Dedifferentiated amniotic fluid mesenchymal stem cell (primary cell): ENCODE measurements around the gene UCHL1.
A peak's percentile ranks its signal among the peaks of the same experiment; 100 is the strongest.

Experiments
- DNase-seq: peaks from one replicate; pipeline ENCODE4 v3.0.0-alpha.2; 2016; ENCODE audit errors: extremely low spot score

The UCHL1 gene

DNA sequence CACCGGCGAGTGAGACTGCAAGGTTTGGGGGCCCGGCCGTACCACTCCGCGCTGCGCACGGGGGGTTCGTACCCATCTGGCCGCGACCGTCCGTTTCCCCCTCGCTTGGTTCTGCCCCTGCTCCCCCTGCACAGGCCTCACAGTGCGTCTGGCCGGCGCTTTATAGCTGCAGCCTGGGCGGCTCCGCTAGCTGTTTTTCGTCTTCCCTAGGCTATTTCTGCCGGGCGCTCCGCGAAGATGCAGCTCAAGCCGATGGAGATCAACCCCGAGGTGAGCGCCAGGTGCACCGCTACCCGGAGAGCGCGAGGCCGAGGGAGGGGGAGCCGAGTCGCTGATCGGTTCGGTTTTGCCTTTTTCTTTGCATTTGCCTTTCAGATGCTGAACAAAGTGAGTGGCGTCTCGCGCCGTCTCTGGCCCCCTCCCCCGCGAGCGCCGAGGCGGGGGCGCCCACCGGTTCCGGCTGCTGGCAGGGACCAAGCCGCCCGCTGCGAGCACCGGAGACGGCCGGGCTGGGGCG, at the start of gene UCHL1:
Gene UCHL1, plus strand, starts transcription at position 189 of the 517 bp plus-strand sequence. Its CDS starts 49 bp downstream, at position 238.
- DNase-seq = peak; percentile 90

DNA sequence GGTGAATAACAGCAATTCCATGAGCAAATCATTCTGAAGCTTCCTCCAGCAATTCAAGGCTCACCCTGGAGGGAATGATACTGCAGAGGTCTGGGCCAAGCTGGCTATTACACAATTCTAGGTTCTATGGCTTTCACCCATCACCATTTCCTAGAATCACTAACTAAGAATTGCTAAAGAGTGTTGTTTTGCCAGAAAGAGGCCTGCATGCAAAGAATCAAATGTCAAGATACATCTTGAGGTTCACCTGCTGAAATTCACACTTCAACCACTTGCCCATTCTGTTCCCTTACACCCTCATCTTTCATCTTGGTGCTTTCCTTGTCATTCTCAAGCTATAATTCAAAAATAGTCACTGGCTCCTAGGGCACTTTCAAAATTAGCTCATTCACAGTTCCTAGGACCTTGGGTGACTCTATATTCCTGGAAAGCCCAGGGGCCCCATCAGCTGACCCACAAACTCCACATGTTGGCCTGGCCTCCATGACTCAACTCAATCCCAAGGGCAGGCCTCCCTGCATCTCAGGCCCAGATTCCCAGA, 49.4 kb upstream of the UCHL1 start:
- no peak for DNase-seq

DNA sequence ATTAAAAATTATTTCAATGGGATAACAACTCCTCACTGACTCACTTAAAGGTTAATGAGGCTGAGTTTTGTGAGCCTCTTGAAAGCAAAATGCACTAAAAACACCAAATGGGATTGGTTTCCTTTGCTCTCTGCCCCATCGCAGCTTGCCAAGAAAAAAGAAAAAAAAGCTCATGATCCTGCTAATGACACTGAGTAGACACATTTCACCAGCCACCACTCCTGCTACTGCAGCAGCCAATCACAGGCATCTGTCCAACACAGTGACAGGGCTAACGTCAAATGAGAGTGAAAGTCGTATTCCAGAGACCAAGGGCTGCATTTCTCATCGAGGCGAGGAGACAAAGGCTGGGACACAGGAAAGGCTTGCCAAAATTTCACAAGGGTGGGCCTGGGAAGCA, 47.5 kb upstream of the UCHL1 start:
- DNase-seq = no peak

DNA sequence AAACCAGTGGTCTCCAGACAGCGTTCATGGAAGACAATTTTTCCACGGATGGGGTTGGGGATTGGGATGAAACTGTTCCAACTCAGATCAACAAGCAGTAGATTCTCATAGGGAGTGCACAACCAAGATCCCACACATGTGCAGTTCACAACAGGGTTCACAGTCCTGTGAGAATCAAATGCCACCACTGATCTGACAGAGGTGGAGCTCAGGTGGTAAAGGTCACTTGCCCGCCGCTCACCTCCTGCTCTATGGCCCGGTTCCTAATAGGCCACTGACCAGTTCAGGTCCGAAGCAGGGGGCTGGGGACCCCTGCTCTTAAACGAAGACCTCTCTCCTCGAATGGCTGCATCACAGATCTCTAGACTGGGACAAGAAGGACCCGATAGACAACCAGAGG, 46.8 kb upstream of the UCHL1 start:
- DNase-seq = no peak

DNA sequence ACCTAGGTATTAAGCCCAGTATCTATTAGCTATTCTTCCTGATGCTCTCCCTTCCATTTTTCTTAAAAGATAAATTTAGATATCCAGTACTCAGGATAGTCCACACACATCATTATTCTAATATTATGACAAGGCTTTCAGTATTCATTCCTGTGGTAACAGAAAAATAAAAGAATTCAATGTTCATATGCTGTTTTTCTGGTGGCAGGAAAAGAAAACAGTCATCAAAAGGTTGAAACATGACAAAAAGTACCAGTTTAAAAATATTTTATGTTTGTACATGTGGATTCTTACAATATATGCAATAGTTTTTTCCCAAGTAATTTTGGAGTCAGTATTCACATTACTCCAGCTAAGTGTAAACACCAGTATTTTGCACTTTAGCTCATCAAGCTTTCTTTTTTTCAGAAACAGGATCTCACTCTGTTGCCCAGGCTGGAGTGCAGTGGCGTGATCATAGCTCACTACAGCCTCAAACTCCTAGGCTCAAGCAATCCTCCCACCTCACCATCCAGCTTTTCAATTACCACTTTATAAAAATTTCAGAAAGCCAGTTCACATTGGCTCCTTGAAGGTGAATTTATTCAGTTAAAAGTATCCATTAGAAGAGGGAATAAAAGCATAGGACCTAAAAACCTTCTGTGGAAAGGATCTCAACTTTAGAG, 44.6 kb upstream of the UCHL1 start:
- DNase-seq = no peak

DNA sequence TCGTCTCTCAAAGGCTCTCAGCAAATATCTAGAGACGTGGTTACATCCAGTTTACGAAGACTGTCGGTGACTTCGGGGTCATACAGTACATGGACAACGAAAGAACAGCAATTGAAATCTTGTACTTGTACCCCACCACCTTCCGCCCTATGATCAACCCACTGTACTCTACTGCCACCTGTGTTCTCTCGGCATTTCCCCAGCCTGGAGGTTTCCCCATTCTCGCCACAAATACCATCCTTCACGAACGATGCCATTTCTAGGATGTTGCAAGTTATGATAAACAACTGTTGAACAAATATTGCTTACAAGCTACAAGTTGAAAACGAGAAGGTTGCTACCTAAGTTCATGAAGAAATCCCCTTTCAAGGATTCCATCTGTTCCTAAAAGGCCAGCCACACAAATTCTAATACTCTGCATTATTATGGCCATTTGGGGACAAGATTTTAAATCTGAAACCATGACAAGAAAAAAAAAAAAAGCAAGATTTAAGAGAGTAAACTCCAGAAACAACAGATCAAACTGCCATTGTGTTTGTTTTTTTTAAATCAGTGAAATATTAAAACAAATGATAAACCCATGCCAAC, 44.0 kb upstream of the UCHL1 start:
- peak; percentile 74 for DNase-seq

DNA sequence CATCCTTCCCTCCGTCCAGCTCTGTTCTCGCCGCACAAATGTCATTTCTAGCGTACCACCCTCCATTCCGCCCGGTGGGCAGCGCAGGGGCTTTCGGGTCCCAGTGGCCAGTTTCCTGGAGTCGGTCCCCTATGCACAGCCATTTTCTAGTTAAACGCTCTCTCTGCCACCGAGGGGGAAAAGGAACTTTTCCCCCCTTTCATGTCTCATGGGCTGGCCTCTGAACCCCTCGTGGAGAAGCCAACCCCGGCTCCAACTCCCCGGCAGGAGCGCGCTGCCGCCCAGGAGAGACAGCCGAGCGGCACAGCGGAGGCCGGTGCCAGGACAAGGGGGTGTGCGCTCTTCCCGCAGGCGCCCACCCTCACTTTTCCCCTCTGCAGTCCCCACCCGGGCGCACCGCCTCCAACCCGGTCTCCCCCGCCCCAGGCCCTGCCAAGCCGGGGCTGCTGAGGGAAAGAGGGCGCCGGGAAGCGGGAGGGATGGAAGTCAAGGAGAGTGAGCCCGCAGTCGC, 43.0 kb upstream of the UCHL1 start:
- DNase-seq = no peak

DNA sequence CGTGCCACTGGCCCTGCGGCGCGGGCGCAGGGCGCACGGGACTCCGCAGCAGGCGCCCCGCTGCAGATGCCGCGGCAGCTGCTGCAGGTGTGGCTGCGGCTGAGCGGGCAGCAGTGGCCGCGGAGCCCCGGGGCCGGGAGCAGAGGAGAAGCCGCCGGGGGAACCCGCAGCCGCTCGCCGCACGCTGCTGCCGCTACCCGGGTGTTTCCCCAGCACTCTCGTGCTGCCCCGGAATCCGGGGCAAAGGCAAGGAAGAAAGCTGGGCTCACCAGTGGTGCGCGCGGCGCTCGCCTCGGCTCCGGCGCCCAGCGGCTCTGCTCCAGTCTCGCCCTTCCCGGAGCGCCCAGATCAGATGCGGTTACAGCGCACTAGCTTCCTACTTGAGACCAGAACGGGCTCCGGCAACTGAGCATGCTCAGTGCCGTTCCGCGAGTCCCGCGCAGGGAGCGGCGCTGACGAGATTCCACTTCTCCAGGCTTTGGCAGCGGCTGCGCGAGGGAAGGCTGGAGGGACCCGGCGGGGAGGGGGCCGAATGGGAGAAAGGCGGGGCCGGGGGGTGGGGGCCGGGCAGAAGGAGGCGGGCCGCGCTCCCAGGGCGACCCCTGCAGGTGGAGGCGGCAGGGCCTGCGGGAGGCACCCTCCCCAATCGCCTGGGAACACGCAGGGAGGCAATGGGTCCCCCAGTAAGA, 42.4 kb upstream of the UCHL1 start, which contains the start of gene APBB2:
Gene APBB2, minus strand, starts transcription at position 407 of the 689 bp plus-strand sequence. CDS start 181,288 bp downstream, outside the sequence.
- peak; percentile 98 for DNase-seq

DNA sequence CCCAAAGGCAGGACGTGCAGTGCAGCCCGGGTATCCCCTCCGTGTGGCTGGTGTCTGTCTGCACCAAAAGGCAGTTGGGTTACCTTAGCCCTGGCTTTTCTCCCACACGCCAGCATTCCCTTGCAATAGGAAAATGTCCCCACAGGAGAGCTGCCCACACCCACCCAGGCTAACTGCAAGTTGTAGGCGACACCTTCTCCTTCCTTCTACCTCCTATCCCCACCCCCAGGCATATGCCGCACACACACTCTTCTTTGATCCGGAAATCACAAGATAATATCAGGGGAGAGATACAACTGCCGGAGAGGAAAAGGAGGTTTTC, 41.9 kb upstream of the UCHL1 start:
- DNase-seq = no peak

DNA sequence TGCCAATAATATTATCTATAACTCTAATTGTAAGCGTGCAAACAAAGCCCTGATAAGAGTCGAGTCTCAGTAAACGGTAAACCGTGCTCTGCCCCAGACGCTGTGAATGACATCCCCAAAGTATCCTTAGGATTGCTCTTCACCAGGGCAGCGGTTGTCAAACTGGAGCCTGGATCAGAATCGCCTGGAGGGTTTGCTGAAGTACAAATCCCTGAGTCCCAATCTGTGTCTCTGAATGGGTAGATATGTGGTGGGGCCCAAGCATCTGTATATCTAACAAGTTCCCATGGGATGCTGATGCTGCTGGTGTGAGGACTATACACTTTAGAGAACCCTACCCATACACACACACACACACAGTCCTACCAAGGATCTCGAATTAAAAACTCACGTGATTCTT, 41.6 kb upstream of the UCHL1 start:
- no peak for DNase-seq

DNA sequence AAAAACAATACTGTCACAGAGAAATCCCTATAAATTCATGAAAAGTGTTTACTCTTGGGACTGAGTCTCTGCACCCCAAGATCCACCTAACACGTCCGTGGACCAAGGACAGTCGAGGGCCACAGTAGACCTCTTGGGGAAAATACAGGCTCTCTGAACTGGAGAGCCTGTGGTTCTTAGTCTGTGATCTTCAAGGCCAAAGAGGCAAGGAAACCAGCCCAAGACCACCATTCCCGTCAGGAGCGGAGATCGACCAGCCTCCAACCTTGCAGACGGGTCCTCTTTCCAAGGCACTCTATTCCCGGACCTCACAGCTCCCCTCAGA, 40.8 kb upstream of the UCHL1 start:
- DNase-seq = no peak

DNA sequence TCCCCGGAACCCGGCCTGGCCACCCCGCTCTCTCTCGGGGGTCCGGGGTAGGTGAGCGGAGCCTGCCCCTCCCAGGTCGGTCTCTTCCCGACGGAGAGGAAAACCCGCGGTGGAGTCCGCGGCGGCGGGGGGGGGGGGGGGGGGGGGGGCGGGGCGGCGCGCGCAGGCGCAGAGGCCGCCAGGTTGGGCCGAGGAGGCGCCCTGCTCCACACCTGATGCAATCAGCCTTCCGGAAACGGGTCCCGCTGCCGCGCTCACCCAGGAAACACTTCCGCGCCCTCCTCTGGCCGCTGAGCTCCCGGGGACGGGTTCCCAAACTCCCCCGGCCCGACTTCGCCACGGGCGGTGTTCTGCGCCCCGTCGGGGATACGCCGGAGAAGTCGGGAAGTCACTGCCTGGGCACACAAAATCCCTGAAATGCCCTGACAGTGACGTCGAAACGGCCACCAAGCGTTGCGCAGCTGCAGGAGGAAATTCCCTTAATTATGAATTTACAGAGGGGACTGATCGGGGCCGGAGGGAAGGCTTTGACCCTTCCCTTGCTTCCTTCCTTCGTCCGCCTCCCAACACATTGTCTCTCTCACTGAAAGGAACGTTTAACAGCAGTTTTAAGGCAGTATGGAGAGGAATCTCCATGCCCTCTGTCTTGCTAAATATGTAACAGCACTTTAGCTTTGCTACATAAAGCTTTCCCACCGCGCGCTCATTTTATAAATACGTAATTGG, 40.3 kb upstream of the UCHL1 start:
- peak; percentile 59 for DNase-seq

DNA sequence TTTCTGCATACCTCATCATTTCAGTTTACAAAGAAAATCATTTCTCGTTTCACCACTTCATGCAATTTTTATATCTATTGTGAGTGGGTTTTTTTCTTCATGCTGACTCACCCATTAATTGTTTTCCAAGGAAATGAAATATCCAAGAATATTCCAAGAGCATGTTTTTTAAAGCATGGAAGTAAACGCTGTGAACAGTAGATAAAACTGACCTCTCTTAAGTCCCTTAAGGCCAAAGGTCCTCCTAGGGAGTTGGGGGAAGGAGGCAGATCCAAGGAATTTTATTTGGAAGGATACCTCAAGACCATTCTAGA, 39.8 kb upstream of the UCHL1 start:
- DNase-seq = no peak

DNA sequence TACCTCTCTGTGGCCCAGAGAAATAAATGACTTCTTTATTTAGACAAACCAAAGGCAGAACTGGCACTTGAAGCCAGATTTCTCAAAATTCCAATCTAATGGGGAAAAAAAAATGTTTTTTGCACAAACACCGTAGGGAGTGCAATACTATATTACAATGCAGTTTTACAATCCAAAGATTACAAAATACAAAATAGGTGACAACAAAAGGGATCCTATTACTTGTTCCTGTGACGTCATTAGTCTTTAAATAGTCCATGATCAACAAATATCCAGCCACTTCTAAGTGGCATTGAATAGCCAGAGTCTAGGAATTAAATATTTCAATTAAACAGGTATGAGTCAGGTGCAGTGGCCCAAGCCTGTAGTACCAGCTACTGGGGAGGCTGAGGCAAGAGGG, 39.4 kb upstream of the UCHL1 start:
- no peak for DNase-seq

DNA sequence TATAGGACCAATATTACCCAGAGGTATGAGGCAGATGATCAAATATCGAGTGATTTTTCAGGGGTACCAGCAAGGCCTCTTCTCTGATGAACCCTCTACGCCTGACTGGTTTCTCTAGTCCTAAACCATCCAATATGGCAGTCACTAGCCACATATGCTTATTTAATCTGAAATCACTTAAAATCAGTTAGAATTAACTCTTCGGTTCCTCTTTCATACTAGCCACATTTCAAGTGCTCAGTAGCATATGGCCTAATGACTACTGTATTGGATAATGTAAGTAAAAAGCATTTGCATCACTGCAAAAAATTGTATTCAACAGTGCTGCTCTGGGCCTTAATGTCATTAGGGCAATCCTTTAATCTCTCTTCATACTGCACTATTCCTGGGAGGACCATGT, 38.0 kb upstream of the UCHL1 start:
- DNase-seq = no peak

DNA sequence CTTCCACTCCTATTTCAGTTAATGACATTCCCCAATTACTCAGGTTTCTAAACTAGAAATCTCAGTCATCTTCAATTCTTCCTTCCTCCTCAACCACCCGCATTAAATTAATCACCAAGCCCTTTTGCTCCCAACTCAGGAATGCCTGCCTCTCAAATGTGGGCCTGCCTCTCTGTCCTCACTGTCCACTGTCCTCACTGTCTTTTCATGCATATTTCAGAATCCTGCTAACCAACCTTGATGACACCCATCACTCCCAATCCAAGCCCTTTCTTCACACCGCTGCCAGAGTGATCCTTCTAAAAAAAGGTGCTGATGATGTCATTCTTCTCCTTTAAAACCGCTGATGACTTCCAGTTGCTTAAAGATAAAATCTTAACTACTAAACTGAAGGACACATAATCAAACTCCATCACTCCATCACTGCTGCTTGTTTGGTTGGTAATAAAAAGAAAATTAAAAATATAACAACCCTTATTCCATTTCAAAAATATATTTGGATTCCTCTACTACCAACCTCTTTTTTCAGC, 37.2 kb upstream of the UCHL1 start:
- DNase-seq = no peak

DNA sequence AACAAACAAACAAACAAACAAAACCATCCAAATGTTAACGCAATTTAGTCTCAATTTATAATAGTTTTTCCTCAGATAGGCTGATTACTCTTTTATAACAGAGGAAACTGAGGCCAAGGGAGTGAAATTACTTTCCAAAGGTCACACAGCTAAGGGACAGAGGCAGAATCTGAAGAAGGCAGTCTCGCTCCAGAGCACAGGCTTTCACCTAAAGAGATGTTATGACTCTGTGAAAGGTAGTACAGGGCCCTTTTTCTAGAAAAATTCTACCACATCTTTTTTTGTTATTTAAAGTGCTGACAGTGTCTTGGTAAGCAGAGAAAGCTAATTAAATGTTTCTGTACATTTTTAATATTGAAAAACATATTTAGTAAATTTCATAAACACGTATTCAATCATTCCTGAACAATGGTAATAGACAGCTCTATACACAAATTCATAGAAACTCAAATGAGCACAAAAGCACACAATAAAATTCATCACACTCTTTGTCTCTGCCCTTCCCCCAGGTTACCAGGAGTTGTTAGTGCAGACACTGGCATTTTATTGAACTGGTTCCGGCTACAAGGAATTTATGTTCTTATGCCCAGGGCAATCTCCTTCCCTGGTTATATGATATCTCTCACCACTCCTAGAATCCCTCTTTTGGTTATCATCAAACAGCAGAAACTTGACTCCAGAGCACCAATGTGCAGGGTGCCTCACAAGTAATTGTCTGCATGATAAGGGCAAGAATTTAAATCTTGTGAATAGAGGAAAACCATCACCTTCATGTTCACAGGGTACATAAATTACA, 34.7 kb upstream of the UCHL1 start:
- no peak for DNase-seq

DNA sequence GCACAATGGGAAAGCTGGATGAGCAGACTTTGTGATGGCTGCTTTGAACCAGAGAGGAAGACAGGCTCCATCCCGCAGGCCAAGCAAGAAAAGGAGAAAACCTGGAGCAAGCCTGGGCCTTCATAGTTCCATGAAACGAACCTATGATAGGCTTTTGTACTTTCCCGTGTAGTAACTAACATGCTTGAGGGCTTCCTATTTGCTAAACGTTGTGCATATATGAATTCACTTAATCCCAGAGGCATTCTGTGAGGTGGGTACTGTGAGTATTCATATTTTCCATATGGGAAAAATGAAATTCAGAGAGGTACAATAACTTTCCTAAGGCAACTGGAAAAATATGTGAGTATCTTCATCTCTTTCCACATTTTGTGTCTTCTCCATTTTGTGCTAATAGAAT, 28.8 kb upstream of the UCHL1 start:
- no peak for DNase-seq

DNA sequence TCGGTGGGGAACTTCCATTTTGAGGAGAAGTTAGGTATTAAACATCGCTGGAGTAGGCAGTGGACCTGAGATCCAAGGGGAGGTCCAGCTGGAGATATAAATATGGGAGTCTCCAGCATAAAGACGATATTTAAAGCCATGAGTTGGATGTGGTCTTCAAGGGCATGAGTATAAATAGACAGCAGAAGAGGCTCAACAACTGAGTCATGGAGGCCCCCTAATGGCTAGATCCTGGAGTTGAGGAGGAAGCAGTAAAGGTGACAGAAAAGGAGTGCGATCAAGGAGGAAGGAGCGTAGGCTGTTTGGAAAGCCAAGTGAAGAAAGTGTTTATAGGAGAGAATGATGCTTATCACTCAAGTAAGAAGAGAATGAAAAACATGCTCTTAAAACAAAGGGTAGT, 24.3 kb upstream of the UCHL1 start:
- DNase-seq = no peak

DNA sequence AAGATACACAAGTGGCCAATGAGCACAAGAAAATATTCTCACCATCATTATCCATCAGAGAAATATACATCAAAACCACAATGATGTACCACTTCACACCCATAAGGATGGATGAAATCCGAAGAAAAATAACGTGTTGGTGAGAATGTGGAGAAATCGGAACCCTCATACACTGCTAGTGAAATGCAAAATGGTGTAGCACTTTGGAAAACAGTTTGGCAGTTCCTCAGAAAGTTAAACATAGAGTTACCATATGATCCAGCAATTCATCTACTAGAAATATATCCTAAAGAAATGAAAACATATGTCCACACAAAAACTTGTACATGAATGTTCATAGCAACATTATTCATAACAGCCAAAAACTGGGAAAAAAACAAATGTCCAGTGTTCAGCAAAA, 23.9 kb upstream of the UCHL1 start:
- no peak for DNase-seq

DNA sequence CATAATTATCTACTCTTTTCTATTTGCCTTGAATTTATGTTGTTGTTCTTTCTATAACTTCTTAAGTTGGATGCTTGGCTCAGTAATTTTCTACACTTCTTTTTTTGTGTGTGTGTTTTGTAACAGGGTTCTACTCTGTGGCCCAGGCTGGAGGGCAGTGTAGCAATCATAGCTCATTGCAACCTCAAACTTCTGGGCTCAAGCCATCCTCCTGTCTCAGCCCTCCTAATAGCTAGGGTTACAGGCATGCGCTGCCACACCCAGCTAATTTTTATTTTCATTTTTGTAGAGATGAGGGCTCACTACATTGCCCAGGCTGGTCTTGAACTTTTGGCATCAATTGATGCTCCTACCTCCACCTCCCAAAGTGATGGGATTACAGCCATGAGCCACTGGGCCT, 20.7 kb upstream of the UCHL1 start:
- no peak for DNase-seq
